Endothelial cell (in vitro differentiated cells): ENCODE data around the gene DRC3. TPM values are rescaled to one million over a fixed set of nuclear protein-coding genes. Genes with fewer than 3 reads are reported as not detected.
A peak's percentile ranks its signal among the peaks of the same experiment; 100 is the strongest.

Source experiments
- DNase-seq: peaks from one replicate; pipeline ENCODE4 v3.0.0; 2021; ENCODE audit warnings: low spot score
- H3K27ac Mint-ChIP-seq: one replicate; pipeline ENCODE4 v1.8.0; 2021; ENCODE audit warnings: mixed read lengths, inconsistent platforms; ENCODE audit not compliant: unreplicated experiment
- H3K27me3 Mint-ChIP-seq: one replicate; pipeline ENCODE4 v1.8.0; 2021; ENCODE audit warnings: mild to moderate bottlenecking, moderate library complexity, mixed read lengths, inconsistent platforms; ENCODE audit not compliant: unreplicated experiment
- H3K36me3 Mint-ChIP-seq: one replicate; pipeline ENCODE4 v1.8.0; 2021; ENCODE audit warnings: mild to moderate bottlenecking, low read depth, mixed read lengths, inconsistent platforms; ENCODE audit not compliant: unreplicated experiment
- H3K4me1 Mint-ChIP-seq: one replicate; pipeline ENCODE4 v1.8.0; 2021; ENCODE audit warnings: mild to moderate bottlenecking, mixed read lengths, inconsistent platforms; ENCODE audit not compliant: unreplicated experiment
- H3K4me3 Mint-ChIP-seq: one replicate; pipeline ENCODE4 v1.8.0; 2021; ENCODE audit warnings: mild to moderate bottlenecking, mixed read lengths, inconsistent platforms; ENCODE audit not compliant: unreplicated experiment
- H3K9me3 Mint-ChIP-seq: one replicate; pipeline ENCODE4 v1.8.0; 2021; ENCODE audit warnings: mixed read lengths, inconsistent platforms; ENCODE audit not compliant: unreplicated experiment
- CTCF ChIP-seq: fragments of 200-600 bp; sonication (generic); IDR thresholded peaks from one replicate; pipeline ENCODE4 v1.5.0; 2021; ENCODE audit warnings: antibody characterized with exemption; ENCODE audit not compliant: unreplicated experiment
- long read RNA-seq: library from polyadenylated mRNA; unstranded; transcript quantifications from one replicate; pipeline ENCODE4 v2.0.0, GENCODE V29; 2020; ENCODE audit not compliant: unreplicated experiment
- total RNA-seq: library from RNA; stranded (reverse); fragmentation: NEBNext Ultra II Directional; extraction: Animal tissue kit (Norgen Biotek cat#: 25700); gene quantifications from one replicate; pipeline ENCODE4 v1.2.1, GENCODE V29; 2021; ENCODE audit not compliant: unreplicated experiment

Gene DRC3
- 4.3 TPM for total RNA-seq
- long read RNA-seq, partial matches to known transcripts, result 0 of 8 reads
- long read RNA-seq, other reads (novel, unspliced or antisense), result 8 of 8 reads

- TF ChIP-seq CTCF, result peak; percentile 15
- H3K4me1 Mint-ChIP-seq, result peaks cover 19% of the 10 kb centered on the region
- H3K9me3 Mint-ChIP-seq, result no peaks in the 10 kb centered on the region
- H3K4me3 Mint-ChIP-seq, result peak within 1 kb of the TSS; percentile 96
- H3K27me3 Mint-ChIP-seq, result peaks cover 11% of the 10 kb centered on the region
- DNase-seq, result peak; percentile 100
- no peaks in the 10 kb centered on the region for H3K36me3 Mint-ChIP-seq
- H3K27ac Mint-ChIP-seq, result peak within 1 kb of the TSS; percentile 94
These were observed at the start of gene DRC3, which contains the start of gene TOM1L2 for GRCh38 chr17:17972126-17972951. TSS of gene DRC3 (plus strand) at chr17:17972862. CDS start at chr17:17977599, 4,737 bp downstream. TSS of gene TOM1L2 (minus strand) at chr17:17972400. CDS start at chr17:17972313, 87 bp downstream.

GRCh38 chr17:17924131-17924856, 48.4 kb upstream of the DRC3 start:
- H3K27me3 Mint-ChIP-seq, result peaks cover 8% of the 10 kb centered on the region
- peaks cover 37% of the 10 kb centered on the region for H3K4me1 Mint-ChIP-seq
- no peaks in the 10 kb centered on the region for H3K36me3 Mint-ChIP-seq
- H3K4me3 Mint-ChIP-seq, result no peak overlapping the region
- no peak for TF ChIP-seq CTCF
- H3K27ac Mint-ChIP-seq, result no peak overlapping the region
- no peak for DNase-seq
- H3K9me3 Mint-ChIP-seq, result no peaks in the 10 kb centered on the region

DNA sequence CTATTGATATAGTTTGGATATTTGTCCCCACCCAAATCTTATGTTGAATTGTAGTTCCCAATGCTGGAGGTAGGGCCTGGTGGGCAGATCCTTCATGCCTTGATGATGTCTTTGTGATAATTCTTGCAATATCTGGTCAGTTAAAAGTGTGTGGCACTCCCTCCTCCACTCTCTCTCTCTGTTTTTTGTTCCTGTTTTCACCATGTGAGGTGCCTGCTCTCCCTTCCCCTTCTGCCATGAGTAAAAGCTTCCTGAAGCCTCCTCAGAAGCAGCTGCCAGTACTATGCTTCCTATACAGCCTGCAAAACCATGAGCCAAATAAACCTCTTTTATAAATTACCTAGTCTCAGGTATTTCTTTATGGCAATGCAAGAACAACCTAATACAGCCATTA, 47.8 kb upstream of the DRC3 start:
- Mint-ChIP-seq H3K27ac (no peak overlapping the region), H3K4me3 (no peak overlapping the region), H3K4me1 (peaks cover 31% of the 10 kb centered on the region), H3K36me3 (no peaks in the 10 kb centered on the region), H3K27me3 (peaks cover 8% of the 10 kb centered on the region), H3K9me3 (no peaks in the 10 kb centered on the region)
- no peak for TF ChIP-seq CTCF
- no peak for DNase-seq

- peaks cover 29% of the 10 kb centered on the region for H3K4me1 Mint-ChIP-seq
- no peaks in the 10 kb centered on the region for H3K9me3 Mint-ChIP-seq
- no peak overlapping the region for H3K4me3 Mint-ChIP-seq
- H3K27ac Mint-ChIP-seq, result no peak overlapping the region
- TF ChIP-seq CTCF, result no peak
- peaks cover 8% of the 10 kb centered on the region for H3K27me3 Mint-ChIP-seq
- DNase-seq, result no peak
- no peaks in the 10 kb centered on the region for H3K36me3 Mint-ChIP-seq
These were observed 46.6 kb upstream of the DRC3 start for GRCh38 chr17:17926036-17926435.
